ENCODE results near the gene GAL3ST1. TPM values are rescaled to one million over a fixed set of nuclear protein-coding genes. Genes with fewer than 3 reads are reported as not detected.

Gene GAL3ST1
- total and polyA plus RNA-seq, 2 of the 8 experiments (the other 6 are each of a cell fraction or from before 2014, with no cell fraction given): 11.0 to 32.5 TPM

DNA sequence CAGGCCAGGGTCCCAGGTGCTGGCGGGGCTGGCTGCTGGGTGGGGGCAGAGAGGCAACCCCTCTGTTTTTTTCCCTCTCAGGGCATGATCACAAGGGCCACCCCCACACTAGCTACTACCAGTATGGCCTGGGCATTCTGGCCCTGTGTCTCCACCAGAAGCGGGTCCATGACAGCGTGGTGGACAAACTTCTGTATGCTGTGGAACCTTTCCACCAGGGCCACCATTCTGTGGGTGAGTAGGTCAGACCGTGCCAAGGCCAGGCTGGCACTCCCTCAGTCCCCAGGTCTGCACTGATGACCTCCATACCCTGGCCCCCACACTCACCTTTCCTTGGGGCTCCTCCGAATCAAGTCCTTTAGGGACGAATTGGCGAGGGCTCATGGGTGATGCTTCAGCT is 39.8 kb upstream of the GAL3ST1 start:
- no peaks in the 10 kb centered on the region for H3K23me2 ChIP-seq (ENCODE audit: low read depth, low read length)
- no peak overlapping the region for H3K4me3 ChIP-seq (ENCODE audit: extremely low read depth in 1 of 4, insufficient read depth in 2 of 4, low read depth in 3 of 4, low read length in 4 of 4)
- H3K79me1 ChIP-seq (ENCODE audit: low read depth, low read length): peaks cover 2% of the 10 kb centered on the region; the same call in 1 of the 2 replicates
- no peaks in the 10 kb centered on the region for H3K27me3 ChIP-seq (replicated peaks in 1 of 4; ENCODE audit: control insufficient read depth in 3 of 4, extremely low read depth in 1 of 4, insufficient read depth in 3 of 4, low read length in 3 of 4)
- no peak for DNase-seq (ENCODE audit: low read depth in 1 of 2, low spot score in 2 of 2)
- ChIA-PET POLR2A (ENCODE audit: partially characterized antibody) (interaction anchor here (0.9 kb wide), 1 partner anchor 39 kb away, joined by 3 read pairs; no protein-coding TSS in a partner anchor), CTCF (ENCODE audit: partially characterized antibody) (interaction anchor here (0.9 to 3.0 kb wide), 4 partner anchors 8 to 141 kb away, joined by 3 to 15 read pairs (median 4); no protein-coding TSS in a partner anchor)
- H3K23ac ChIP-seq (ENCODE audit: insufficient read length): no peak overlapping the region
- no peak overlapping the region for H2AK5ac ChIP-seq (ENCODE audit: low read depth, low read length)
- FAIRE-seq: no peak
- no peak overlapping the region for H2BK5ac ChIP-seq (ENCODE audit: low read depth, low read length)
- no peak overlapping the region for H2BK12ac ChIP-seq (ENCODE audit: low read depth, low read length)
- H3K4me1 ChIP-seq (replicated peaks in 1 of 4; ENCODE audit: control insufficient read depth in 3 of 4, insufficient read depth in 4 of 4, low read length in 3 of 4): peaks cover 0 to 4% (median under 1%) of the 10 kb centered on the region in 4 experiments; a peak in 2 of 7 replicates
- H4K20me1 ChIP-seq (replicated peaks in 1 of 2; ENCODE audit: control insufficient read depth in 1 of 2, insufficient read depth in 2 of 2, low read length in 2 of 2): peaks cover 2 to 5% of the 10 kb centered on the region in 2 experiments
- H2BK20ac ChIP-seq (ENCODE audit: low read length): no peak overlapping the region
- no peak overlapping the region for H3K9ac ChIP-seq (replicated peaks in 1 of 4; ENCODE audit: extremely low read depth in 1 of 4, low read depth in 3 of 4, low read length in 3 of 4)
- WGBS, 2 experiments (ENCODE audit: extremely low coverage in 1 of 2, insufficient coverage in 1 of 2, insufficient read length in 1 of 2, insufficient replicate concordance in 2 of 2, low coverage in 1 of 2, low lambda C conversion rate in 2 of 2, missing lambda C conversion rate in 1 of 2): 90% methylated on average over 7 of the region's 7 CpGs; no CpG with 5 or more reads in 1 of the 2 experiments
- no peak overlapping the region for H2BK15ac ChIP-seq (ENCODE audit: low read length)
- H3K9me3 ChIP-seq (ENCODE audit: insufficient read depth in 2 of 2, low read depth in 1 of 2, low read length in 1 of 2): no peaks in the 10 kb centered on the region
- no peak overlapping the region for H4K8ac ChIP-seq (ENCODE audit: extremely low read depth, insufficient read depth, low read length)
- H4K5ac ChIP-seq (ENCODE audit: insufficient read length, low read depth, low read length): no peak overlapping the region
- no peak overlapping the region for H2AFZ ChIP-seq (ENCODE audit: low read length)
- H3K4me2 ChIP-seq (ENCODE audit: insufficient read depth in 1 of 2, low read depth in 2 of 2, low read length in 2 of 2): no peak overlapping the region
- H3K14ac ChIP-seq (ENCODE audit: insufficient read length): no peak overlapping the region
- H3K18ac ChIP-seq (ENCODE audit: extremely low read depth, low read length): no peak overlapping the region
- H2BK120ac ChIP-seq (replicated peaks; ENCODE audit: low read depth, low read length): no peak overlapping the region
- no peaks in the 10 kb centered on the region for H3K79me2 ChIP-seq (ENCODE audit: control insufficient read depth in 1 of 2, insufficient read depth in 2 of 2, low read length in 2 of 2)
- TF ChIP-seq ASH2L (IDR thresholded peaks at IDR 0.05; ENCODE audit: low read length) (no peak), TCF12 (IDR thresholded peaks at IDR 0.05; ENCODE audit: low read depth, low read length) (no peak), CHD2 (IDR thresholded peaks at IDR 0.05; ENCODE audit: low read length) (no peak), FOSL1 (IDR thresholded peaks at IDR 0.05; ENCODE audit: insufficient read depth, low read depth, low read length) (no peak), SIN3A (conservative IDR thresholded peaks at IDR 0.05 in 1 of 2, IDR thresholded peaks at IDR 0.05 in 1 of 2; ENCODE audit: low read depth in 1 of 2, low read length in 2 of 2) (no peak), EGR1 (IDR thresholded peaks at IDR 0.05; ENCODE audit: borderline replicate concordance, low read depth, low read length) (no peak), BCL11A (IDR thresholded peaks at IDR 0.05; ENCODE audit: low read depth in 2 of 2, low read length in 2 of 2) (no peak), SUZ12 (IDR thresholded peaks at IDR 0.05; ENCODE audit: low read length) (no peak), RBBP5 (IDR thresholded peaks at IDR 0.05; ENCODE audit: borderline replicate concordance, low read depth, low read length) (no peak), EP300 (IDR thresholded peaks at IDR 0.05; ENCODE audit: borderline replicate concordance in 1 of 2, low read depth in 2 of 2, low read length in 2 of 2) (no peak), GTF2F1 (IDR thresholded peaks at IDR 0.05; ENCODE audit: borderline replicate concordance, low read depth, low read length) (no peak), EZH2 (IDR thresholded peaks at IDR 0.05; ENCODE audit: low read depth, low read length, severe bottlenecking) (no peak)
- H4K91ac ChIP-seq (replicated peaks; ENCODE audit: insufficient read length, low read length): no peak overlapping the region
- H3K36me3 ChIP-seq (ENCODE audit: control insufficient read depth in 2 of 4, insufficient read depth in 4 of 4, low read length in 3 of 4): peaks cover 11 to 65% (median 50%) of the 10 kb centered on the region in 4 experiments; a peak in 7 of 8 replicates
- H3K4ac ChIP-seq (replicated peaks; ENCODE audit: insufficient read length, low read depth, low read length): no peak overlapping the region
- no peak overlapping the region for H3K27ac ChIP-seq (ENCODE audit: low read depth, low read length)
- H3K56ac ChIP-seq (replicated peaks; ENCODE audit: insufficient read length, low read depth, low read length): no peak overlapping the region

Measured in H1 (cell line).